AG04449 (cell line): Measurements from ENCODE around the gene SGSM2.

Experiments
- CTCF ChIA-PET: fragments of 350-600 bp; formaldehyde crosslinking; extraction: SDS; loops from one replicate; lab custom pipeline; 2021; ENCODE audit warnings: antibody characterized with exemption; lab: Yijun Ruan, JAX
- POLR2A ChIA-PET: fragments of 400-600, 350-600 bp; formaldehyde crosslinking; extraction: SDS; loops from one replicate; lab custom pipeline; 2020; ENCODE audit warnings: antibody characterized with exemption, inconsistent platforms; lab: Yijun Ruan, JAX
- DNase-seq: peaks from one replicate; pipeline ENCODE4 v3.0.0-alpha.2; 2010; ENCODE audit warnings: low read depth, low spot score
- H3K4me3 ChIP-seq: 2 replicates; pipeline ENCODE4 v1.5.1; 2011; ENCODE audit warnings: low read depth, mild to moderate bottlenecking, control low read depth, low read length
- TF ChIP-seq, protein P1 (sequence below): IDR thresholded peaks from one replicate; pipeline ENCODE4 v1.5.1; 2011; ENCODE audit warnings: mild to moderate bottlenecking, moderate library complexity, low read length, control low read depth, inconsistent platforms; ENCODE audit not compliant: insufficient read depth; ENCODE audit errors: missing control alignments

The SGSM2 gene

DNA sequence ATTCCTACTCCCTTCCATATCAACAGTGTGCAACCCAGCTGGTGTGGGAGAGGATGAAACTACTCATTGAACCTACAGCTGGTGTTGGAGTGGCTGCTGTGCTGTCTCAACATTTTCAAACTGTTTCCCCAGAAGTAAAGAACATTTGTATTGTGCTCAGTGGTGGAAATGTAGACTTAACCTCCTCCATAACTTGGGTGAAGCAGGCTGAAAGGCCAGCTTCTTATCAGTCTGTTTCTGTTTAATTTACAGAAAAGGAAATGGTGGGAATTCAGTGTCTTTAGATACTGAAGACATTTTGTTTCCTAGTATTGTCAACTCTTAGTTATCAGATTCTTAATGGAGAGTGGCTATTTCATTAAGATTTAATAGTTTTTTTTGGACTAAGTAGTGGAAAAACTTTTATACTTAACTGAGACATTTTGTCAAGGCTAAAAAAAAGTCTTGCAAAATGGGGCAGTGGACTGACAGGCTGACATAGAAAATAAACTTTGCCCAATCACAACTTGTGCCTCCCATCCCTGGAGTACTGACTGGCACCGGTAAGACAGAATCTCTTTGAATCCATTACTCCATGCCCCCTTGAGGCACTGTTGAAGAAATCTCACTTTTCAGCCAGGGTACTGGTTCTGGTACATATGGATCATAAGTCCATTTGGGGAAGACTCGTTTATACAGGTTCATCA is 13.5 kb upstream of the SGSM2 start:
- POLR2A ChIA-PET, result no interaction called here
- CTCF ChIA-PET, result interaction anchor here (1.1 to 1.5 kb wide), 2 partner anchors 9 to 29 kb away, joined by 4 to 5 read pairs; no protein-coding TSS in a partner anchor

DNA sequence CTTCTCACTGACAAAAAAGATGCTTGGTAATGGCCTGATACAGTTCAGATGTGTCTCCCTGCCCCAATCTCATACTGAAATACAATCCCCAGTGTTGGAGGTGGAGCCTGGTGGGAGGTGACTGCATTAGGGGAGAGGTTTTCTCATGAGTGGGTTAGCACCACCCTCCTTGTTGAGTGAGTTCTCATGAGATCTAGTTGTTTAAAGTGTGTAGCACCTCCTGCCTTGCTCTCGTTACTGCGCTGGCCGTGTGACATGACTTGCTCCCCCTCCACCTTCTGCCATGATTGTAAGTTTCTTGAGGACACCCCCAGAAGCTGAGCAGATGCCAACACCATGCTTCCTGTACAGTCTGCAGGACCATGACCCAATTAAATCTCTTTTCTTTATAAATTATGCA is 6.0 kb upstream of the SGSM2 start:
- ChIA-PET CTCF (interaction anchor here (0.7 to 1.8 kb wide), 5 partner anchors 8 to 85 kb away, joined by 3 to 5 read pairs (median 3); no protein-coding TSS in a partner anchor), POLR2A (no interaction called here)
- no peak for DNase-seq
- TF ChIP-seq, protein P1, sequence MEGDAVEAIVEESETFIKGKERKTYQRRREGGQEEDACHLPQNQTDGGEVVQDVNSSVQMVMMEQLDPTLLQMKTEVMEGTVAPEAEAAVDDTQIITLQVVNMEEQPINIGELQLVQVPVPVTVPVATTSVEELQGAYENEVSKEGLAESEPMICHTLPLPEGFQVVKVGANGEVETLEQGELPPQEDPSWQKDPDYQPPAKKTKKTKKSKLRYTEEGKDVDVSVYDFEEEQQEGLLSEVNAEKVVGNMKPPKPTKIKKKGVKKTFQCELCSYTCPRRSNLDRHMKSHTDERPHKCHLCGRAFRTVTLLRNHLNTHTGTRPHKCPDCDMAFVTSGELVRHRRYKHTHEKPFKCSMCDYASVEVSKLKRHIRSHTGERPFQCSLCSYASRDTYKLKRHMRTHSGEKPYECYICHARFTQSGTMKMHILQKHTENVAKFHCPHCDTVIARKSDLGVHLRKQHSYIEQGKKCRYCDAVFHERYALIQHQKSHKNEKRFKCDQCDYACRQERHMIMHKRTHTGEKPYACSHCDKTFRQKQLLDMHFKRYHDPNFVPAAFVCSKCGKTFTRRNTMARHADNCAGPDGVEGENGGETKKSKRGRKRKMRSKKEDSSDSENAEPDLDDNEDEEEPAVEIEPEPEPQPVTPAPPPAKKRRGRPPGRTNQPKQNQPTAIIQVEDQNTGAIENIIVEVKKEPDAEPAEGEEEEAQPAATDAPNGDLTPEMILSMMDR, result no peak
- no peak overlapping the region for H3K4me3 ChIP-seq

More for the DNA sequence above, 13.5 kb upstream of the SGSM2 start:
- no peak for DNase-seq
- no peak overlapping the region for H3K4me3 ChIP-seq
- TF ChIP-seq, protein P1, result no peak

DNA sequence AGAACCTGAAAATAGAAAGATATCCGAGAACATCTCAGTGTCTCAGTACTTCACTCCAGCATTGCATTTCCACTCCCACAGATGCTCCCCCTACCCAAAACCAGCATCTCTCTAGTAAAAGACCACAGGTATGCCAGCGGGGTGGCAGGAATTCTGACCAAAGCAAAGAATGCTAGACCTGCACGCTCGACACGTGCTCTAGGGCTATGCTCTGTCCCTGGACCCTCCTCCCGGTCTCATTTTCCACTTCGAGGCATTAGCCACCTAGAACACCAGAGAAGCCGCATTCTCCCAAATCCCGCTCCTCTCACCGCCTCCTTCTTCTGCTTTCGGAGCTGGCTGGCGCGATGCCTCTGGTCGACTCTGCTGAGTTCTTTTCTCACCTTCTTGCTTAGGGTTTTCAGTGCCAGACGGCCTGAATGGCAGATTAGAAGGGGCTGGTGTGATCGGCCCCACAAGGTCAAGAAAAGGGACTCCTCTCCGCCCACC is 1.5 kb upstream of the SGSM2 start:
- ChIA-PET POLR2A (interaction anchor here (0.7 to 1.6 kb wide), 8 partner anchors 12 to 80 kb away, joined by 3 to 7 read pairs (median 4); partner anchors contain the start of genes SMG6 and SRR), CTCF (interaction anchor here (0.7 to 5.6 kb wide), 16 partner anchors 8 to 283 kb away, joined by 3 to 28 read pairs (median 5); no protein-coding TSS in a partner anchor)
- TF ChIP-seq, protein P1, result no peak
- no peak for DNase-seq
- peak overlapping the region; percentile 93 for H3K4me3 ChIP-seq

DNA sequence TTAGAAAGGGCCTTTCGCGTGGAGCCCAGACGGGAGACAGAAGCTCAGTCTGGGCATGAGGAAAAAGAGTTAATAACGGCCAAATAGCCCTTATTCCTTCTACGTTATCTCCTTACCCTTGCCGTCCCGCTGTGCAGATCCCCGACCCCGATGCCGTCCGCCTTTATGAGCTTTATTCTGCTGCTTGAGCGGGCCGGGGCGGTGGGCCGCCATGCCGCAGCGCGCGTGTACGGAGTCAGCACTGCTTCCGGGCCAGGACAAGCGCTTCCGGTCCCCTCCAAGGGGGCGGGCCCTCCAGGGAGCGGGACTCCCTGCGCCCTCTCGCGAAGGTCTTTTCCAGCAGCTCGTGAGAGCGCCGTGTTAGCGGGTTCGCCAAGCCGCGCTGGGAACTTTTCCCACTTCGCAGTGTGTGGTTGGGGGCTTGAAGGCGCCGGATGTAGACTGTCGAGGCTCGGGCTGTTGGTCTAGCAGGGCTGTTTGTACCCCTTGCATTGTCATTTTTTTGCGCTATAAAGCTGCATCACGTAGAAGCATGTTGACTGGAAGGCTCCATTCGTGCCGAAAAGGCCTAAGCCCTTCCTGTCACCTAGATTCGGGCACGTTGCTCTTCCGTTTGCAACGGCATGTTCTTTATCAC is 968 bp upstream of the SGSM2 start, which contains the start of gene TSR1:
TSS of gene TSR1 (minus strand) at position 243 of the 637 bp plus-strand sequence. CDS start at position 213, 30 bp downstream.
- ChIA-PET POLR2A (interaction anchor here (0.7 to 1.6 kb wide), 8 partner anchors 12 to 79 kb away, joined by 3 to 7 read pairs (median 4); partner anchors contain the start of genes SMG6 and SRR), CTCF (interaction anchor here (0.7 to 5.6 kb wide), 19 partner anchors 9 to 296 kb away, joined by 3 to 28 read pairs (median 5); no protein-coding TSS in a partner anchor)

DNA sequence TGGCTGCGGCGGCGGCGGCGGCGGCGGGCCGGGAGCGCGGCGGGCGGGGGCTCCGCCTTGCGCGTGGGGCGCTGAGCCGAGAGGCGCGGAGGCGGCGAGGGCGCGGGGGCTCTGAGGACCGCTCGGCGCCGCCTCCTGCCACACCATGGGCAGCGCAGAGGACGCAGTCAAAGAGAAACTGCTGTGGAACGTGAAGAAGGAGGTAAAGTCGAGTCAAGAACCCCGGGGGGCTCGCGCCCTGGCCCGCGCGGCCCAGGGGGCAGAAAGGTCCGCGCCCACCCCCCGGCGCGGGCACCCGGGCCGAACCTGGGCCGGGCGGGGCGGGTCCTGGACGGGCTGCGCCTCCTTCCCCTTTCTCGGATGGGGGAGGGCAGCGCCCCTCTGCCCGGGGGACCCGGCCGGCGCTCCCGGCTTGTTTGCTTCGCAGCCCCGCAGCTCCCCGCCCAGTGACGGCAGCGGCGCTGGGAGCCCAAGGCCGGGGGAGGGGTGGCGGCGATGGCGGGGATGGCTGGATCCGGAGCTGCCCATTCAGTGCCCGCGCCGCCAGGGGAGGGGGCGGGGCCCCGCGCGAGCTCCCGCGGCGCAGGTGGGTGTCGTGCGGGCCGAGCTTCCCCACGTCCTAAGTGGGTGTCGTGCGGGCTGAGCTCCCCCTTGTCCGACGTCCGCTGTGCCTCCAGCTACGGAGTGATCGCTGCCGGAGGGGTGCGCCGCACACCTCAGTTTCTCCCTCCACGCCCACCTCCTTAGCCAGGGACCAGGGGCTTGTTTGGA is 428 bp downstream of the SGSM2 start:
- CTCF ChIA-PET, result interaction anchor here (0.8 to 5.6 kb wide), 11 partner anchors 8 to 78 kb away, joined by 3 to 28 read pairs (median 6); no protein-coding TSS in a partner anchor
- POLR2A ChIA-PET, result interaction anchor here (1.1 to 1.8 kb wide), 3 partner anchors 10 to 78 kb away, joined by 3 to 6 read pairs (median 3); partner anchors contain the start of genes SMG6 and SRR
- peak overlapping the region; percentile 93 for H3K4me3 ChIP-seq
- TF ChIP-seq, protein P1, result no peak
- no peak for DNase-seq

More for the DNA sequence above, 968 bp upstream of the SGSM2 start, which contains the start of gene TSR1:
- TF ChIP-seq, protein P1, result peak; percentile 58
- peak; percentile 28 for DNase-seq
- peak within 1 kb of the TSS; percentile 93 for H3K4me3 ChIP-seq
